ENCODE results near the gene UBE2S.

Gene UBE2S

DNA sequence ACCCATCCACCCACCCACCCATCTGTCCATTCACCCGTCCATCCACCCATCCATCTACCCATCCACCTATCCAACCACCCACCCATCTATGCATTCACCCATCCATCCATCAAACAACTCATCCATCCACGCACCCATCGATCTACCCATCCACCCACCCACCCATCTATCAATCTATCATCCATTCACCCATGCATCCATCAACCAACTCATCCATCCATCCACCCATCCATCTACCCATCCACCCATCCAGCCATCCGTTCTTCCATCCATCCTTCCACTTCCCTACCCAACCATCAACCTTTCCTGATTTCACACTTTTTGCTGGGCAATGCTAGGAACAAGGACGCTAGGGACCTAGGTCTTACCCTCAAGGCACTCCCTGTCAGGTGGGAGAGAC is 25.6 kb downstream of the UBE2S start:
- Mint-ChIP-seq H3K9me3 (no peaks in the 10 kb centered on the region), H3K27ac (peak overlapping the region in 1 of 2 donors; percentile 71)

GRCh38 chr19:55379174-55379573 is 28.4 kb downstream of the UBE2S start:
- Mint-ChIP-seq H3K4me3 (no peak overlapping the region), H3K27me3 (peaks cover 5 to 21% of the 10 kb centered on the region in 2 donors), H3K4me1 (ENCODE audit: low read depth in 2 of 2) (peaks cover 13 to 18% of the 10 kb centered on the region in 2 donors), H3K9me3 (no peaks in the 10 kb centered on the region), H3K36me3 (ENCODE audit: insufficient read depth) (peaks cover 8% of the 10 kb centered on the region), H3K27ac (no peak overlapping the region)
- DNase-seq, result no peak
- no peak for ATAC-seq (replicated peaks)

More for the DNA sequence above, 25.6 kb downstream of the UBE2S start:
- peak overlapping the region; percentile 87 to 94 for H3K4me3 Mint-ChIP-seq
- no peak for DNase-seq
- H3K4me1 Mint-ChIP-seq (ENCODE audit: low read depth in 2 of 2), result peaks cover 33 to 42% of the 10 kb centered on the region in 2 donors
- H3K27me3 Mint-ChIP-seq, result no peaks in the 10 kb centered on the region
- peaks cover 33% of the 10 kb centered on the region for H3K36me3 Mint-ChIP-seq (ENCODE audit: insufficient read depth)
- ATAC-seq (replicated peaks), result no peak

DNA sequence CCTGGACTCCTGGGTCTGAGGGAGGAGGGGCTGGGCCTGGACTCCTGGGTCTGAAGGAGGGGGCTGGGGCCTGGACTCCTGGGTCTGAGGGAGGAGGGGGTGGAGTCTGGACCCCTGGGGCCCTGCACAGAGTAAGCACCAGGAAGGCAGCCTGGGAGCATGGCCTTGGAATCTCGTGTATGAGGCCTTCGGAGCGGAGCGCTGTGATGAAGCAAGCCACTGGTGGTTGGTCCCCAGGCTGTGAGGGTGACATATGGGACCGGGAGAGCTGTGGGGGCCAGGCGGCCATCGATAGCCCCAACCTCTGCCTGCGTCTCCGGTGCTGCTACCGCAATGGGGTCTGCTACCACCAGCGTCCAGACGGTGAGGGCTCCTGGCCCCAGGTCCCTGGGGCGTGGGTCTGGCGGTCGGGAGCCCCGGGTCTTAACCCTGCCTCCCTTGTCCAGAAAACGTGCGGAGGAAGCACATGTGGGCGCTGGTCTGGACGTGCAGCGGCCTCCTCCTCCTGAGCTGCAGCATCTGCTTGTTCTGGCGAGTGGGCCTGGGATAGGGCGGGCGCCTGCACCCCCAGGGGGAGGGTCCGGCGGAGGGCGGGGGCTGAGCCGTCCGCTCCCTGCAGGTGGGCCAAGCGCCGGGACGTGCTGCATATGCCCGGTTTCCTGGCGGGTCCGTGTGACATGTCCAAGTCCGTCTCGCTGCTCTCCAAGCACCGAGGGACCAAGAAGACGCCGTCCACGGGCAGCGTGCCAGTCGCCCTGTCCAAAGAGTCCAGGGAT is 30.0 kb downstream of the UBE2S start:
- H3K4me1 Mint-ChIP-seq (ENCODE audit: low read depth in 2 of 2), result peaks cover 5 to 14% of the 10 kb centered on the region in 2 donors
- H3K36me3 Mint-ChIP-seq (ENCODE audit: insufficient read depth), result peaks cover 8% of the 10 kb centered on the region
- ATAC-seq (replicated peaks), result no peak
- no peak overlapping the region for H3K4me3 Mint-ChIP-seq
- H3K27ac Mint-ChIP-seq, result no peak overlapping the region
- H3K27me3 Mint-ChIP-seq, result peaks cover 13 to 37% of the 10 kb centered on the region in 2 donors
- H3K9me3 Mint-ChIP-seq, result no peaks in the 10 kb centered on the region
- DNase-seq, result no peak

GRCh38 chr19:55376241-55376933 is 31.2 kb downstream of the UBE2S start, which contains the start of gene TMEM190:
TSS of gene TMEM190 (plus strand) at chr19:55376826. CDS start at chr19:55376854, 28 bp downstream.
- Mint-ChIP-seq H3K4me3 (no peak within 1 kb of the TSS), H3K27ac (peak within 1 kb of the TSS in 1 of 2 donors; percentile 65), H3K27me3 (peaks cover 24 to 49% of the 10 kb centered on the region in 2 donors), H3K9me3 (no peaks in the 10 kb centered on the region), H3K36me3 (ENCODE audit: insufficient read depth) (peaks cover 8% of the 10 kb centered on the region), H3K4me1 (ENCODE audit: low read depth in 2 of 2) (peaks cover 0 to 4% of the 10 kb centered on the region in 2 donors)
- DNase-seq (no peak), ATAC-seq (replicated peaks) (no peak)

DNA sequence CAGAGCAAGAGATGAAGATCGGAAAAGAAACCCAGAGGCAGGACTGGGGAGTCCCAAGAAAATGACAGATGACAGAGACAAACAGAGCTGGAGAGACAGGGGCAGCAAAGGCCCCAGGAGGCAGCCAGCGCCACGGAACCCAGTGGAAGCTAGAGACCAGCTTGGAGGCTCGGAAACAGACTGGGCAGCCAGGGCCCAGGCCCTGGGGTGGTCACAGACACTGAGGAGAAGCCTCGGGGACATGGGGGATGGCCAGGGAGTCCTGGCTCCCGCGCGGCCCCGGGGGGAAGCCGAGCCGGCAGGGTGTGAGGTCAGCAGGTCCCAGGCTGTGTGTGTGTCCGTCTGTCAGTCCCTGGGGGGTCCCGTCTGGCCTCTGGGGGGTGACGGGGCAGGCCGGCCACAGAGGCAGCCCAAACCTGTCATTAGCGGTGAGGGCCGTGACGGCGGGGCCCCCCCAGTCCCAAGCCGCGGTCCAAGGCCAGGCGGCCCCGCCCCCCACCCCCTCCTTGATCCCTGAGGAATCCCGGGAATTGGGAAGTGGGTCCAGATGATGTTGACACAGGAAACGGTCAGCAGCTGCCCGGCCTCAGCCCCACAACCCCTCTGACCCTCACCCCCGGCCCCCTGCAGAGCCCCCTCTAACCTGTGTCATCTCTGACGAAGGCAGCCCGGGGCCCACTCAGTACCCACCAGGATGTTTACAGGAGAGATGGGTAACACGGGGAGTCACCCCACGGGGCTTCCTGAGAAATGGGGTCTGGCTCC is 33.4 kb downstream of the UBE2S start:
- H3K36me3 Mint-ChIP-seq (ENCODE audit: insufficient read depth), result peaks cover 5% of the 10 kb centered on the region
- H3K4me1 Mint-ChIP-seq (ENCODE audit: low read depth in 2 of 2), result peaks cover 5 to 8% of the 10 kb centered on the region in 2 donors
- peaks cover 42 to 69% of the 10 kb centered on the region in 2 donors for H3K27me3 Mint-ChIP-seq
- no peak for DNase-seq
- no peak overlapping the region for H3K27ac Mint-ChIP-seq
- no peak for ATAC-seq (replicated peaks)
- H3K4me3 Mint-ChIP-seq, result no peak overlapping the region
- H3K9me3 Mint-ChIP-seq, result no peaks in the 10 kb centered on the region

- peaks cover 5 to 8% of the 10 kb centered on the region in 2 donors for H3K4me1 Mint-ChIP-seq (ENCODE audit: low read depth in 2 of 2)
- H3K9me3 Mint-ChIP-seq, result no peaks in the 10 kb centered on the region
- peaks cover 5% of the 10 kb centered on the region for H3K36me3 Mint-ChIP-seq (ENCODE audit: insufficient read depth)
- DNase-seq, result no peak
- no peak for ATAC-seq (replicated peaks)
- H3K27me3 Mint-ChIP-seq, result peaks cover 42 to 75% of the 10 kb centered on the region in 2 donors
- no peak overlapping the region for H3K27ac Mint-ChIP-seq
- no peak overlapping the region for H3K4me3 Mint-ChIP-seq
Measured at GRCh38 chr19:55373306-55373992, 34.1 kb downstream of the UBE2S start.

- peaks cover 5 to 8% of the 10 kb centered on the region in 2 donors for H3K4me1 Mint-ChIP-seq (ENCODE audit: low read depth in 2 of 2)
- peaks cover 47 to 84% of the 10 kb centered on the region in 2 donors for H3K27me3 Mint-ChIP-seq
- no peak overlapping the region for H3K27ac Mint-ChIP-seq
- DNase-seq, result no peak
- no peaks in the 10 kb centered on the region for H3K9me3 Mint-ChIP-seq
- ATAC-seq (replicated peaks), result peak; percentile 24
- H3K36me3 Mint-ChIP-seq (ENCODE audit: insufficient read depth), result no peaks in the 10 kb centered on the region
- H3K4me3 Mint-ChIP-seq, result no peak overlapping the region
Measured at GRCh38 chr19:55372316-55373081, 35.1 kb downstream of the UBE2S start.

DNA sequence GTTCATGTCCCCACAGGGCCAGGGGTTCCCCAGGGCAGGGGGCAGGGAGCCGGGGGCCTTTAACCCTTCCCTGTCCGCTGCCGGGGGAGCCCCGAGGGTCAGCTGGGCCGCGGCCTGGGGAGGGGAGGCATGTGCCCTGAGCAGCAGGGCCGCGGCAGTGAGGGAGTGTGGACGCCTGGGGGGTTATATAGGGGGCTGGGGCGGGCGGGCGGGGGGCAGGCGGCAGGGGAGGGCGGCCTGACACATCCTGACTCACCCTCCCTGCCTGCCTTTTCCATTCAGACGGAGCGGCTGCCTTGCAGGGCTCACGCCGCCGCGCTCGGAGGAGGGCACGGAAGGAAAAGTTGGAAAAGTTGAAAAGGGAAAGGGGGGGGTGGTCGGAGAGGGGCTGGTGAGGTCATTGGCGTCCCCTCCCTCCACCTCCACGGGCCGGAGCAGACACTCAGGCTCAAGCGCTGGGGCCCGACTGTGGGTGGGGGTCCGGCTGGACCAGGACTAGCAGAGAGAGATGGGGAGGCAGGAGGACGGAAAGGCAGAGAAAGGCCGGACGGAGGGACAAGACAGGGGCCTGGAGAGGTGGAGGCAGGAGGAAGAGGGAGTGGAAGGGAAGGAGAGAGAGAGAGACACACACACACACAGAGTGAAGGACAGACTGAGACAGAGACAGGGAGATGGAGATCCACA is 37.1 kb downstream of the UBE2S start, which contains the start of gene IL11:
Gene IL11 (minus strand): TSS at position 159 of the 684 bp plus-strand sequence. CDS start 153 bp downstream, at position 6.
- H3K27me3 Mint-ChIP-seq, result peaks cover 50 to 82% of the 10 kb centered on the region in 2 donors
- no peak for ATAC-seq (replicated peaks)
- no peak within 1 kb of the TSS for H3K27ac Mint-ChIP-seq
- H3K36me3 Mint-ChIP-seq (ENCODE audit: insufficient read depth), result no peaks in the 10 kb centered on the region
- H3K4me1 Mint-ChIP-seq (ENCODE audit: low read depth in 2 of 2), result peaks cover 5 to 8% of the 10 kb centered on the region in 2 donors
- H3K9me3 Mint-ChIP-seq, result no peaks in the 10 kb centered on the region
- H3K4me3 Mint-ChIP-seq, result peak within 1 kb of the TSS; percentile 73 to 86
- DNase-seq, result no peak

DNA sequence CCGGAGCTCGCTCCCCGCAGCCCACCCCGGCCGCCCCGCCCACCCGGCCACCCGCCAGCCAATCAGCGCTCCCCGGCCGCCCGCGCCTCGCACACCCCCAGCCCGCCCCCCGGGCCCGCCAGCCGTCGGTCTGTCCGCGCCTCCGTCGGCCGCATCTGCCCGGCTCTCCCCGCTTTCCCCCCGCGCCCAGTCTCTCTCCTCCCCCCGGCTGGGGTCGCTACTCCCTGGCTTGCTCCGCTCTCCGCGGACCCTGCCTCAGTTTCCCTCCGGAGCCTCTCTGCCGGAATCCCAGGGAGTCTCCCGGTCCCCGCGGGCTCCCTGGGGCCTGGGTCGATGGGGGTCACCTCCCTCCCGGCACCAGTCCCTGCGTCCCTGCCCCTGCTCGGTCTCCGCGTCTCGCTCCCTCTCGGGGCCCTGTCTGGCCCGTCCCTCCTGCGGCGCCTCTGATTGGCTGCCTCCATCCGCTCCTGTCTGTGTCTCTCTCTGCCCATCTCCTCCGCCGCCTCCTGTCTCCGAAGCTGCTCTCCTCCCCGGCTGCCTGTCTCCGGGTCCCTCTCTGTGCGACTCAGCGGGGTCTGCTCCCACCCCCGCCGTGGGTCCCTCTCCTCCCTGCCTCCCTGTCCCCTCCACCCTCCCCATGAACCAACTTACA is 37.8 kb downstream of the UBE2S start:
- H3K4me1 Mint-ChIP-seq (ENCODE audit: low read depth in 2 of 2), result peaks cover 5 to 8% of the 10 kb centered on the region in 2 donors
- ATAC-seq (replicated peaks) (peak; percentile 68), DNase-seq (no peak)
- no peaks in the 10 kb centered on the region for H3K9me3 Mint-ChIP-seq
- peak overlapping the region; percentile 73 to 86 for H3K4me3 Mint-ChIP-seq
- H3K27me3 Mint-ChIP-seq, result peaks cover 53 to 76% of the 10 kb centered on the region in 2 donors
- H3K27ac Mint-ChIP-seq, result no peak overlapping the region
- no peaks in the 10 kb centered on the region for H3K36me3 Mint-ChIP-seq (ENCODE audit: insufficient read depth)

GRCh38 chr19:55368701-55369563 is 38.7 kb downstream of the UBE2S start:
- H3K27ac Mint-ChIP-seq, result no peak overlapping the region
- H3K9me3 Mint-ChIP-seq, result no peaks in the 10 kb centered on the region
- peaks cover 51 to 72% of the 10 kb centered on the region in 2 donors for H3K27me3 Mint-ChIP-seq
- ATAC-seq (replicated peaks), result peak; percentile 54
- peaks cover 5 to 8% of the 10 kb centered on the region in 2 donors for H3K4me1 Mint-ChIP-seq (ENCODE audit: low read depth in 2 of 2)
- no peaks in the 10 kb centered on the region for H3K36me3 Mint-ChIP-seq (ENCODE audit: insufficient read depth)
- H3K4me3 Mint-ChIP-seq, result peak overlapping the region; percentile 38 to 61
- DNase-seq, result no peak

DNA sequence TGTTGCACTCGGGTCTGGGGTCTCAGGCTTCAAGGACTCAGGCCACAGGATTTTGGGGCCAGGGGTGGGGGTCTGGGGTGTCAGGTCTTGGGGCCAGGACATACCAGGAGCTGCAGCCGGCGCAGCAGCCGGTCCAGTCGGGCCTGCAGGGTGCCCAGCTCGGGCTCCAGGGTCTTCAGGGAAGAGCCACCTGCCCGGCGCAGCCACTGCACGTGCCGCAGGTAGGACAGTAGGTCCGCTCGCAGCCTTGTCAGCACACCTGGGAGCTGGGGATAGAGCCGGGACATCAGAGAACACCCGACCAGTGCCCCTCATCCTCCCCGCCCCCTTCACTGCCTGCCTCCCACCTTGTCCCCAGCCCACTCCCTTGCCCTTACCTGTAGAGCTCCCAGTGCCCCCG is 39.5 kb downstream of the UBE2S start:
- Mint-ChIP-seq H3K27me3 (peaks cover 46 to 64% of the 10 kb centered on the region in 2 donors), H3K36me3 (ENCODE audit: insufficient read depth) (no peaks in the 10 kb centered on the region), H3K27ac (no peak overlapping the region), H3K4me1 (ENCODE audit: low read depth in 2 of 2) (peaks cover 4 to 5% of the 10 kb centered on the region in 2 donors), H3K9me3 (no peaks in the 10 kb centered on the region), H3K4me3 (no peak overlapping the region)
- DNase-seq (no peak), ATAC-seq (replicated peaks) (no peak)

All from effector memory CD8-positive, alpha-beta T cell (primary cell).